ENCODE results near the gene CCDC78. TPM values are rescaled to one million over a fixed set of nuclear protein-coding genes. Genes with fewer than 3 reads are reported as not detected.

The CCDC78 gene
- total RNA-seq (2022) (10.0 and 12.5 TPM in 2 replicates), Bru-seq, nascent RNA (percentile 29 among the genes with signal in this experiment), BruChase-seq, experiment 1, labeled RNA remaining after a 6-hour chase (percentile 34 among the genes with signal in this experiment), BruChase-seq, experiment 2, labeled RNA remaining after a 2-hour chase (percentile 28 among the genes with signal in this experiment)
- long read RNA-seq, partial matches to known transcripts, result 0 of 5 reads
- long read RNA-seq, other reads (novel, unspliced or antisense), result 5 of 5 reads

DNA sequence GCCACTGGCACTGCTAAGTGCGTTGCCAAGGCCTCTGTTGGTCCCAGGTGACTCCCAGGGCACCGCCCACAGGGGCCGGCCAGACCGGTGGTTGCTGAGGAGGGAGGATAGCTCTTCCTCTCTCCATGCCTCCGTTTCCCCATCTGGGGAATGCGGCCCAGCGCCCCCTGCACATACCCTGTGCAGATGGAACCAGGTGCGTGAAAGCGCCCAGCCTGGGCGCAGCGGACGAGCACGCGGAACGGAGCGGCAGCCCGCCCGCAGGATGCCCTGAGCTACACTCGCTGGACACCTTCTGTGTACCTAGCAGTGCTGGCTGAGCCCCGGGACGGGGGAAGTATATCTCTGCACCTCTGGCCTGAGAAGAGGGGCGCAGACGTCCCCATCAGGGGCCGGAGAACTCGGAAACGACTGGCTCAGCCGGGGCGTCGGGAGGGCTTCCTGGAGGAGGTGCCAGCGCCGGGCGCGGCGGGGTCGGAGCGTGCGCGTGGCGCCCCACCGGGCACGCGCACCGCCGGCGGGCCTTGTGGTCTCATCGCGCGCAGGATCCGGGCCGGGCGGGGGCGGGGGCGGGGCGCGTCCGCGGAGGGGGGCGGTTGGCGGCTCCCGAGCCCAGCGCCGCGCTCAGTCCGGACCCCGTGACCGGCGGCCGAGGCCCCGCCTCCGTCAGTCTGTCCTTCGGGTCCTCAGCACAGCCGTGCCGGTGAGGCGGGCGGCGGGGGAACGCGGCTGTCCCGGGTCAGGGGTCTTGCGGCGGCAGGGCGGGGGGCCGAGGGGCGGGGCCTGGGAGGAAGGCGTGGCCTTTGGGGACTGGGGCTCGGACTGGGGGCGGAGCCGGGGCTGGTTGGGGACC, at the start of gene CCDC78, which contains the start of gene HAGHL:
Gene CCDC78 (minus strand): TSS at position 6 of the 853 bp plus-strand sequence. CDS start 76 bp downstream, outside the sequence.
Gene HAGHL (plus strand): TSS at position 669 of the 853 bp plus-strand sequence. CDS start 404 bp downstream, outside the sequence.
- intact Hi-C loops (cut with micrococcal nuclease; ENCODE audit: unreplicated experiment), result no loop called here
- H3K36me3 Mint-ChIP-seq (ENCODE audit: insufficient read depth, unreplicated experiment), result peaks cover 63% of the 10 kb centered on the region
- no peak within 1 kb of the TSS for H3K27ac Mint-ChIP-seq (ENCODE audit: unreplicated experiment)
- peak within 1 kb of the TSS; percentile 74 for H3K4me3 Mint-ChIP-seq (ENCODE audit: low read depth, unreplicated experiment)
- TF ChIP-seq, protein P1, sequence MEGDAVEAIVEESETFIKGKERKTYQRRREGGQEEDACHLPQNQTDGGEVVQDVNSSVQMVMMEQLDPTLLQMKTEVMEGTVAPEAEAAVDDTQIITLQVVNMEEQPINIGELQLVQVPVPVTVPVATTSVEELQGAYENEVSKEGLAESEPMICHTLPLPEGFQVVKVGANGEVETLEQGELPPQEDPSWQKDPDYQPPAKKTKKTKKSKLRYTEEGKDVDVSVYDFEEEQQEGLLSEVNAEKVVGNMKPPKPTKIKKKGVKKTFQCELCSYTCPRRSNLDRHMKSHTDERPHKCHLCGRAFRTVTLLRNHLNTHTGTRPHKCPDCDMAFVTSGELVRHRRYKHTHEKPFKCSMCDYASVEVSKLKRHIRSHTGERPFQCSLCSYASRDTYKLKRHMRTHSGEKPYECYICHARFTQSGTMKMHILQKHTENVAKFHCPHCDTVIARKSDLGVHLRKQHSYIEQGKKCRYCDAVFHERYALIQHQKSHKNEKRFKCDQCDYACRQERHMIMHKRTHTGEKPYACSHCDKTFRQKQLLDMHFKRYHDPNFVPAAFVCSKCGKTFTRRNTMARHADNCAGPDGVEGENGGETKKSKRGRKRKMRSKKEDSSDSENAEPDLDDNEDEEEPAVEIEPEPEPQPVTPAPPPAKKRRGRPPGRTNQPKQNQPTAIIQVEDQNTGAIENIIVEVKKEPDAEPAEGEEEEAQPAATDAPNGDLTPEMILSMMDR (IDR thresholded peaks at IDR 0.05; ENCODE audit: unreplicated experiment), result no peak
- H3K27me3 Mint-ChIP-seq (ENCODE audit: unreplicated experiment), result no peaks in the 10 kb centered on the region
- no peaks in the 10 kb centered on the region for H3K9me3 Mint-ChIP-seq (ENCODE audit: low read depth, unreplicated experiment)
- CTCF ChIA-PET, result interaction anchor here (0.6 to 1.8 kb wide), 2 partner anchors 11 to 59 kb away, joined by 3 to 10 read pairs; partner anchors contain the start of gene RHOT2
- BruUV-seq (replicated peaks), result no TSS peak
- DNase-seq, result peak; percentile 65
- no peaks in the 10 kb centered on the region for H3K4me1 Mint-ChIP-seq (ENCODE audit: low read depth, unreplicated experiment)

DNA sequence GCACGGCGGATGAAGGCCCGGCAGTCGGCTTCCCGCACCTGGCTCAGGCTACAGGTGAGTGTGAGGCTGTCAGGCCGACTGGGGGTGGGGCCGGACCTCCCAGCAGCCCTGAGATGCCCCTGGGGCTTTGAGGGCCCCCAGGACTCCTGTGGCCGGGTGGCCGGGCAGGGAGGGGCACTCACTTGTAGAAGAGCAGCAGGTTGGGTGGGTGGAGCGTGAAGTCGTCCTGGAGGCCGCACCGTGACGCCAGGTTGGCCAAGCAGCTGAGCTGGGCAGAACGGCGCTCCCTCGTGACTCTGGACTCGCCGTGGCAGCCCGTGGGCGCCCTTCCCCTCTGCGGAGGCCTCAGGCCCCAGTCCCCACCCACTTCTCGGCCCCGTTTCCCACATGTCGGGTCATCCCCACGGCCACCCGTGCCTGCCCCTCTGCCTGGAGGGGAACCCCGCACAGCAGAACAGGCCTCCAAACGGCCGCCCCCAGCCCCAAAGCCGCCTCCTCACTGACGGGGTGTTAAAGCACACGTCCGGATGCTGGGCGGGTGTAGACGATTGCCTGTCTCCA, 49.1 kb upstream of the CCDC78 start:
- intact Hi-C loops (cut with micrococcal nuclease; ENCODE audit: unreplicated experiment), result no loop called here
- BruUV-seq (replicated peaks), result no TSS peak
- H3K27me3 Mint-ChIP-seq (ENCODE audit: unreplicated experiment), result peaks cover 38% of the 10 kb centered on the region
- TF ChIP-seq, protein P1 (IDR thresholded peaks at IDR 0.05; ENCODE audit: unreplicated experiment), result no peak
- no peaks in the 10 kb centered on the region for H3K9me3 Mint-ChIP-seq (ENCODE audit: low read depth, unreplicated experiment)
- peaks cover 8% of the 10 kb centered on the region for H3K4me1 Mint-ChIP-seq (ENCODE audit: low read depth, unreplicated experiment)
- CTCF ChIA-PET, result no interaction called here
- H3K36me3 Mint-ChIP-seq (ENCODE audit: insufficient read depth, unreplicated experiment), result no peaks in the 10 kb centered on the region
- no peak overlapping the region for H3K27ac Mint-ChIP-seq (ENCODE audit: unreplicated experiment)
- DNase-seq, result no peak
- H3K4me3 Mint-ChIP-seq (ENCODE audit: low read depth, unreplicated experiment), result no peak overlapping the region

GRCh38 chr16:774086-775001, 48.1 kb upstream of the CCDC78 start:
- peak; percentile 60 for DNase-seq
- TF ChIP-seq, protein P1 (IDR thresholded peaks at IDR 0.05; ENCODE audit: unreplicated experiment), result no peak
- CTCF ChIA-PET, result interaction anchor here (0.9 kb wide), 1 partner anchor 61 kb away, joined by 5 read pairs; no protein-coding TSS in a partner anchor
- H3K27me3 Mint-ChIP-seq (ENCODE audit: unreplicated experiment), result peaks cover 38% of the 10 kb centered on the region
- no peaks in the 10 kb centered on the region for H3K9me3 Mint-ChIP-seq (ENCODE audit: low read depth, unreplicated experiment)
- no peak overlapping the region for H3K4me3 Mint-ChIP-seq (ENCODE audit: low read depth, unreplicated experiment)
- intact Hi-C loops (cut with micrococcal nuclease; ENCODE audit: unreplicated experiment), result no loop called here
- no TSS peak for BruUV-seq (replicated peaks)
- no peaks in the 10 kb centered on the region for H3K36me3 Mint-ChIP-seq (ENCODE audit: insufficient read depth, unreplicated experiment)
- peaks cover 8% of the 10 kb centered on the region for H3K4me1 Mint-ChIP-seq (ENCODE audit: low read depth, unreplicated experiment)
- H3K27ac Mint-ChIP-seq (ENCODE audit: unreplicated experiment), result no peak overlapping the region

All from Calu3 (cell line).